H1 (cell line): Measurements from ENCODE around the gene SSMEM1.

ENCODE experiments used
- POLR2AphosphoS5 ChIP-seq: IDR thresholded peaks from 2 replicates; pipeline ENCODE4 v1.6.1; 2011; ENCODE audit warnings: low read depth, low read length
- RNF2 ChIP-seq: fragments of 200-900, 300-1000 bp; sonication (generic); IDR thresholded peaks from 2 replicates; pipeline ENCODE4 v1.7.1; 2016; ENCODE audit warnings: borderline replicate concordance, low read depth, mild to moderate bottlenecking, antibody characterized with exemption, low read length; ENCODE audit not compliant: poor library complexity, severe bottlenecking; ENCODE audit errors: missing control alignments
- TCF12 ChIP-seq: IDR thresholded peaks from 2 replicates; pipeline ENCODE4 v1.6.1; 2011; ENCODE audit warnings: low read depth, mild to moderate bottlenecking, low read length

GRCh38 chr7:130216025-130216424 is 8.4 kb downstream of the SSMEM1 start:
- TF ChIP-seq RNF2, result no peak
- TF ChIP-seq POLR2AphosphoS5, result no peak
- TF ChIP-seq TCF12, result no peak
